Measurements from ENCODE around the gene AMELX.

GRCh38 chrX:11331788-11332187, 38.6 kb downstream of the AMELX start:
- TF ChIP-seq CTCF (optimal IDR thresholded peaks at IDR 0.05 in 1 of 3, IDR thresholded peaks at IDR 0.05 in 1 of 3, conservative IDR thresholded peaks at IDR 0.05 in 1 of 3; ENCODE audit: extremely low read depth in 1 of 3, insufficient read depth in 2 of 3, low read length in 3 of 3) (no peak), EZH2 (IDR thresholded peaks at IDR 0.05; ENCODE audit: low read length) (no peak)
